Stimulated activated CD8-positive, alpha-beta memory T cell treated with anti-CD3 and anti-CD28 coated beads, Interleukin-4, amount 100 ng/mL, for 1 hour (primary cell): ENCODE results near the gene LIMA1.
"Not testable (repeated sequence)": the region's sequence is repeated elsewhere in the genome, so short reads cannot be mapped to it uniquely, and the experiment has no call there.

Experiments
- DNase-seq, 2 donors: peaks; one replicate each; pipeline ENCODE4 v3.0.0-alpha.2; 2020; ENCODE audit warnings: low read depth in 2 of 2, low spot score in 1 of 2

Gene LIMA1

GRCh38 chr12:50219544-50219943 lies 63.8 kb downstream of the LIMA1 start:
- DNase-seq: no peak

- DNase-seq: not testable (repeated sequence)
Observed at GRCh38 chr12:50219001-50219400, 64.3 kb downstream of the LIMA1 start.

GRCh38 chr12:50218386-50218785 lies 64.9 kb downstream of the LIMA1 start:
- DNase-seq: no peak

- no peak for DNase-seq
Observed at GRCh38 chr12:50217202-50217601, 66.1 kb downstream of the LIMA1 start.

GRCh38 chr12:50215033-50215432 lies 68.3 kb downstream of the LIMA1 start:
- DNase-seq: no peak

GRCh38 chr12:50214018-50214417 lies 69.3 kb downstream of the LIMA1 start:
- DNase-seq: no peak

GRCh38 chr12:50213439-50213838 lies 69.9 kb downstream of the LIMA1 start:
- DNase-seq: no peak

GRCh38 chr12:50212071-50212467 lies 71.3 kb downstream of the LIMA1 start:
- DNase-seq: no peak

GRCh38 chr12:50211392-50212070 lies 71.8 kb downstream of the LIMA1 start:
- DNase-seq: no peak

- no peak for DNase-seq
Observed at GRCh38 chr12:50207424-50207823, 75.9 kb downstream of the LIMA1 start.

GRCh38 chr12:50205648-50206047 lies 77.7 kb downstream of the LIMA1 start:
- DNase-seq: no peak

- DNase-seq: no peak
Observed at GRCh38 chr12:50203691-50204090, 79.6 kb downstream of the LIMA1 start.

GRCh38 chr12:50201987-50202521 lies 81.3 kb downstream of the LIMA1 start:
- no peak for DNase-seq

- no peak for DNase-seq
Observed at GRCh38 chr12:50200552-50201273, 82.6 kb downstream of the LIMA1 start.

GRCh38 chr12:50198829-50199228 lies 84.5 kb downstream of the LIMA1 start:
- DNase-seq: no peak

- no peak for DNase-seq
Observed at GRCh38 chr12:50197297-50197727, 86.0 kb downstream of the LIMA1 start.

- DNase-seq: no peak
Observed at GRCh38 chr12:50196537-50196936, 86.8 kb downstream of the LIMA1 start.

- DNase-seq: no peak
Observed at GRCh38 chr12:50195832-50196231, 87.5 kb downstream of the LIMA1 start.

GRCh38 chr12:50192908-50193307 lies 90.4 kb downstream of the LIMA1 start:
- DNase-seq: no peak

- DNase-seq: no peak
Observed at GRCh38 chr12:50192236-50192635, 91.1 kb downstream of the LIMA1 start.

GRCh38 chr12:50190859-50191258 lies 92.5 kb downstream of the LIMA1 start:
- no peak for DNase-seq

GRCh38 chr12:50188875-50189575 lies 94.3 kb downstream of the LIMA1 start:
- no peak for DNase-seq
